RWPE2 (cell line): ENCODE data around the gene PTGIR.

Experiments
- ATAC-seq: fragments of 200-7000 bp; cut with Tn5 transposase; 3 replicates; pipeline ENCODE4 v1.9.1; 2021; ENCODE audit warnings: low read depth
- DNase-seq: peaks from one replicate; pipeline ENCODE4 v3.0.0-alpha.2; 2020; ENCODE audit warnings: low spot score
- H3K27ac ChIP-seq: fragments of 450-650 bp; 2 replicates; pipeline ENCODE4 v1.5.1; 2017; ENCODE audit warnings: mild to moderate bottlenecking; ENCODE audit not compliant: poor library complexity, severe bottlenecking
- H3K27me3 ChIP-seq: fragments of 250-450 bp; sonication (Bioruptor Pico); 2 replicates; pipeline ENCODE4 v1.5.1; 2021; ENCODE audit warnings: mild to moderate bottlenecking, moderate library complexity; ENCODE audit not compliant: insufficient read depth, poor library complexity, severe bottlenecking
- H3K36me3 ChIP-seq: fragments of 250-450 bp; sonication (Bioruptor Pico); 2 replicates; pipeline ENCODE4 v1.5.1; 2020; ENCODE audit warnings: low read depth, mild to moderate bottlenecking, moderate library complexity
- H3K4me1 ChIP-seq: fragments of 250-450 bp; sonication (Bioruptor Pico); 2 replicates; pipeline ENCODE4 v1.5.1; 2021; ENCODE audit warnings: mild to moderate bottlenecking, moderate library complexity; ENCODE audit not compliant: insufficient read depth, poor library complexity, severe bottlenecking
- H3K4me3 ChIP-seq: fragments of 250-450 bp; sonication (Bioruptor Pico); 2 replicates; pipeline ENCODE4 v1.5.1; 2021; ENCODE audit warnings: mild to moderate bottlenecking, moderate library complexity; ENCODE audit not compliant: severe bottlenecking
- H3K9me3 ChIP-seq: fragments of 250-450 bp; sonication (Bioruptor Pico); 2 replicates; pipeline ENCODE4 v1.5.1; 2021; ENCODE audit warnings: mild to moderate bottlenecking, moderate library complexity; ENCODE audit not compliant: severe bottlenecking
- CTCF ChIP-seq: fragments of 450-650 bp; IDR thresholded peaks from one replicate; pipeline ENCODE4 v1.5.1; 2017; ENCODE audit warnings: mild to moderate bottlenecking, moderate library complexity; ENCODE audit not compliant: poor library complexity, severe bottlenecking

The PTGIR gene

GRCh38 chr19:46573679-46574498 is 51.0 kb downstream of the PTGIR start:
- Histone ChIP-seq H3K27me3 (no peaks in the 10 kb centered on the region), H3K9me3 (no peaks in the 10 kb centered on the region), H3K4me1 (no peaks in the 10 kb centered on the region), H3K36me3 (no peaks in the 10 kb centered on the region), H3K4me3 (no peak overlapping the region), H3K27ac (no peak overlapping the region)
- ATAC-seq (no peak), DNase-seq (no peak)
- TF ChIP-seq CTCF, result no peak

DNA sequence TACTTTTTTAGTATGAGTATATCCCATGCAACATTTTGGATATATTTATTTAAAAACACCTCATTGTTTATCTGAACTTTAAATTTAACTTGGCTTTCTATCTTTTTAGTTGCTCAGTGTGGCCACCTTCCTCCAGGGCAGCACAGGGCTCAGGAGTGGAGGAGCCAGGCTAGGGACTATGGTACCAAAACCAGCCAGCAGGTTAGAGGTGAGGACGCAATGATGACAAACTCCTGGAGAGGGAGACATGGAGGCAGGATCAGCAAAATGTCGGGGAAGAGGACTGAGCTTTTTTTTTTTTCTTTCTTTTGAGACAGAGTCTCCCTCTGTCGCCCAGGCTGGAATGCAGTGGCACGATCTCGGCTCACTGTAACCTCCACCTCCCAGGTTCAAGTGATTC is 53.4 kb downstream of the PTGIR start:
- no peak overlapping the region for H3K27ac ChIP-seq
- no peaks in the 10 kb centered on the region for H3K9me3 ChIP-seq
- ATAC-seq (peak; percentile 45; the same call in 1 of the 3 replicates), DNase-seq (no peak)
- no peaks in the 10 kb centered on the region for H3K4me1 ChIP-seq
- no peaks in the 10 kb centered on the region for H3K36me3 ChIP-seq
- H3K4me3 ChIP-seq, result no peak overlapping the region
- H3K27me3 ChIP-seq, result no peaks in the 10 kb centered on the region
- TF ChIP-seq CTCF, result no peak
